ENCODE data around the gene OAS2. TPM values are rescaled to one million over a fixed set of nuclear protein-coding genes. Genes with fewer than 3 reads are reported as not detected.
A peak's percentile ranks its signal among the peaks of the same experiment; 100 is the strongest.

The OAS2 gene
- total and polyA plus RNA-seq, 5 donors from 2014 or later = 58.2 to 82.2 (median 77.9) TPM

DNA sequence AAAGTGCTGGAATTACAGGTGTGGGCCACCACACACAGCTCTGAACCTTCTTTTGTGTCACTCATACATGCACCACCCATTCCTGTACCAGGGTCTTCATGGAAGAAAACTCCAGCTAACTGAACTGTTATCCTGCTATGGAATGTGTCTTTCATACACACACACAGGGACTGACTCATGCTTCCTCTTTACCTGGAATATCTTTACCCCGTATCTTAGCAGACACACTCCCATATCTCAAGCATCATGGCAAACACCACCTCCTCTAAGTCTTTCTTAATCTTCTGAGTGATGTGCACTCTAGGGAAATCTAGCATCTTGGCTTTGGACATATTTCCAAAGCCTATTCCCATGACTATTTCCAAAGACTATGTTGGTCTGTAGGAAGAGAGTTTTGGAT lies 43.2 kb downstream of the OAS2 start:
- Mint-ChIP-seq H3K9me3 (no peaks in the 10 kb centered on the region), H3K4me1 (no peaks in the 10 kb centered on the region), H3K27ac (no peak overlapping the region), H3K27me3 (no peaks in the 10 kb centered on the region), H3K4me3 (no peak overlapping the region), H3K36me3 (peaks cover 3% of the 10 kb centered on the region)
- ATAC-seq (ENCODE audit: low read depth in 2 of 2) = no peak
- H3K9me3 ChIP-seq (ENCODE audit: control insufficient read depth in 2 of 2, low read length in 2 of 2) = no peaks in the 10 kb centered on the region
- no peak for DNase-seq
- no peaks in the 10 kb centered on the region for H3K27me3 ChIP-seq (ENCODE audit: control insufficient read depth, insufficient read depth, low read length)
- no peaks in the 10 kb centered on the region for H3K36me3 ChIP-seq (ENCODE audit: control insufficient read depth, insufficient read depth, low read length)
- no peak overlapping the region for H3K27ac ChIP-seq (ENCODE audit: insufficient read depth, low read length, poor library complexity, severe bottlenecking)
- H3K4me1 ChIP-seq (ENCODE audit: control insufficient read depth, insufficient read depth, low read length, poor library complexity, severe bottlenecking) = no peaks in the 10 kb centered on the region
- H3K4me3 ChIP-seq (ENCODE audit: low read depth, low read length) = no peak overlapping the region

DNA sequence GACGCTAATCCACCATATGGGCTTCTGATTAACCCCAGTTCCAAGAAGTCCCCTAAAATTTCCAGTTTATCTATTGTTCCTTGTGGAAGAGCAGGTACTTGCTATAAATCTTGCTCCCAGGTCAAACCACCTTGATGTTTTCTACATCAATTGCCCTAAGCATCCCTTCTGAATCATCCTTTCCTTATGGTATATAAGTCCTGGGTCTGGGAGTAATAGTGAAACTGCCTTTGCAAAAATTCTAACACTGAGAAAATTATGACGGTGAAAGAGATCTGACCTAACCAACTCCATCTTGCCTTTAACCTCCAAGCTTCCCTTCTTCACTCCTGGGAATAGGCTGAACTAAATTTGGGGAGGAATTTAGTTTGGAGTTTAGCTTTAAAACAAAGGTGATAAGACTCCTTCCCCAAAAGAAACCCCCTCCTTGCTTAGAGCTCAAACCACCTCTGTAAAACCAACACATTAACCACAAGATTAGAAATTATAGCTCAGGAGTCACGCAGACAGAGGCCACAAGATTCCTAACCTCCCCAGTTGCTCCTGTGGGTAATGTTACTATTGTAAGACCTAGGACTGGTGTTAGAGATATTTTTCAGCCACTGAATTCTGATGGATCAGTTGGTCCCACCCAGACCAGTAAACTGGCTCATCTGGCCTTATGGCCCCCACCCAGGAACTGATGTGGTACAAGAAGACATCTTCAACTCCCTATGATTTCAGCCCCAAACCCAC lies 44.4 kb downstream of the OAS2 start:
- Histone ChIP-seq H3K36me3 (ENCODE audit: control insufficient read depth, insufficient read depth, low read length) (no peaks in the 10 kb centered on the region), H3K27ac (ENCODE audit: insufficient read depth, low read length, poor library complexity, severe bottlenecking) (no peak overlapping the region), H3K4me1 (ENCODE audit: control insufficient read depth, insufficient read depth, low read length, poor library complexity, severe bottlenecking) (no peaks in the 10 kb centered on the region), H3K9me3 (ENCODE audit: control insufficient read depth in 2 of 2, low read length in 2 of 2) (no peaks in the 10 kb centered on the region), H3K4me3 (ENCODE audit: low read depth, low read length) (no peak overlapping the region), H3K27me3 (ENCODE audit: control insufficient read depth, insufficient read depth, low read length) (no peaks in the 10 kb centered on the region)
- Mint-ChIP-seq H3K4me3 (no peak overlapping the region), H3K27me3 (no peaks in the 10 kb centered on the region), H3K4me1 (no peaks in the 10 kb centered on the region), H3K36me3 (no peaks in the 10 kb centered on the region), H3K27ac (no peak overlapping the region), H3K9me3 (no peaks in the 10 kb centered on the region)
- DNase-seq (no peak), ATAC-seq (ENCODE audit: low read depth in 2 of 2) (no peak)

DNA sequence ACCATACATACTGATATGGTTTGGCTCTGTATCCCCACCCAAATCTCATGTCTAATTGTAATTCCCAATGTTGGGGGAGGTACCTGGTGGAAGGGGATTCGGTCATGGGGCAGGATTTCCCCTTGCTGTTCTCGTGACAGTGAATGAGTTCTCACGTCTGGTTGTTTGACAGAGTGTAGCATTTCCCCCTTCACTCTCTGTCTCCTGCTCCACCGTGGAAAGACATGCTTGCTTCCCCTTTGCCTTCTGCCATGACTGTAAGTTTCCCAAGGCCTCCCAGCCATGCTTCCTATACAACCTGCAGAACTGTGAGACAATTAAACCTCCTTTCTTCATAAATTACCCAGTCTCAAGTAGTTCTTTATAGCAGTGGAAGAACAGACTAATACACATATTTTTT lies 49.4 kb downstream of the OAS2 start:
- no peaks in the 10 kb centered on the region for H3K27me3 Mint-ChIP-seq
- no peak overlapping the region for H3K4me3 Mint-ChIP-seq
- no peaks in the 10 kb centered on the region for H3K4me1 ChIP-seq (ENCODE audit: control insufficient read depth, insufficient read depth, low read length, poor library complexity, severe bottlenecking)
- no peaks in the 10 kb centered on the region for H3K9me3 Mint-ChIP-seq
- H3K9me3 ChIP-seq (ENCODE audit: control insufficient read depth in 2 of 2, low read length in 2 of 2) = no peaks in the 10 kb centered on the region
- no peaks in the 10 kb centered on the region for H3K27me3 ChIP-seq (ENCODE audit: control insufficient read depth, insufficient read depth, low read length)
- H3K36me3 Mint-ChIP-seq = no peaks in the 10 kb centered on the region
- H3K27ac Mint-ChIP-seq = no peak overlapping the region
- H3K4me1 Mint-ChIP-seq = peaks cover 0 to 4% (median 2%) of the 10 kb centered on the region in 4 donors
- no peak overlapping the region for H3K4me3 ChIP-seq (ENCODE audit: low read depth, low read length)
- ATAC-seq (ENCODE audit: low read depth in 2 of 2) = no peak
- no peak for DNase-seq
- no peak overlapping the region for H3K27ac ChIP-seq (ENCODE audit: insufficient read depth, low read length, poor library complexity, severe bottlenecking)
- H3K36me3 ChIP-seq (ENCODE audit: control insufficient read depth, insufficient read depth, low read length) = no peaks in the 10 kb centered on the region

DNA sequence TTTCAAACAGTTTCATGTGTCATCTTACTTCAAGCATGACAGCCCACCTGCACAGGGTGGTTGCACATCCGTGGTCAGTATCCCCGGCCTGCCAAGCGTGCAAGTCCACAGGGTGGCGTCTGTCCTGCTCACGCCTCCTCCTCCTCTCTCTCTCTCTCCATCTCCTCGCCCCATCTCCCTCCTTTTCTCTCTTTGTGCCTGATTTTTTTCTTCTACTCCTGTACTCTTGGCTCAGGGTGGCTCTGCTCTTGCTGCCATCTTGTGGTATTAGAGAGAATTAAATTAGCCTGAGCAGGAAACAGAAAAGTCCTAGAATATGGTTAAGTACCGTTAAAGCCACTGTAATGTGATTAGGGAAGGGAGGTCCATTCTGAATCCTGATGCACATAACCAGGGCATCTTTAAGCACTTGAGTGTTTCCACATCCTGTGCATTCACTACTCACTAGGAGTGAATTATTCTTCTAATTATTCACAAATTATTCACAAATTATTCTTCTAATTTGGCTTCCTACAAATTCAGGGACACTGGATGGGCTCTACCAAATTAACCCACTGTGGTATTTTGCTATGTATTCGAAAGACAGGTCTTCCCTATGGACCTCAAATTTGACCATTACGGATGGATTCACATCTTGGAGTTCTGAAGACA lies 52.7 kb downstream of the OAS2 start:
- Mint-ChIP-seq H3K36me3 (no peaks in the 10 kb centered on the region), H3K27ac (peak overlapping the region in 1 of 3 donors; percentile 42), H3K4me3 (no peak overlapping the region), H3K4me1 (peaks cover 0 to 4% (median 2%) of the 10 kb centered on the region in 4 donors), H3K27me3 (peaks cover 5% of the 10 kb centered on the region), H3K9me3 (no peaks in the 10 kb centered on the region)
- Histone ChIP-seq H3K27me3 (ENCODE audit: control insufficient read depth, insufficient read depth, low read length) (no peaks in the 10 kb centered on the region), H3K4me3 (ENCODE audit: low read depth, low read length) (no peak overlapping the region), H3K36me3 (ENCODE audit: control insufficient read depth, insufficient read depth, low read length) (no peaks in the 10 kb centered on the region), H3K4me1 (ENCODE audit: control insufficient read depth, insufficient read depth, low read length, poor library complexity, severe bottlenecking) (no peaks in the 10 kb centered on the region), H3K27ac (ENCODE audit: insufficient read depth, low read length, poor library complexity, severe bottlenecking) (no peak overlapping the region), H3K9me3 (ENCODE audit: control insufficient read depth in 2 of 2, low read length in 2 of 2) (no peaks in the 10 kb centered on the region)
- ATAC-seq (ENCODE audit: low read depth in 2 of 2) (peak in 1 of 2 donors; percentile 44), DNase-seq (peak in 2 of 3 donors; percentile 36 to 50)

DNA sequence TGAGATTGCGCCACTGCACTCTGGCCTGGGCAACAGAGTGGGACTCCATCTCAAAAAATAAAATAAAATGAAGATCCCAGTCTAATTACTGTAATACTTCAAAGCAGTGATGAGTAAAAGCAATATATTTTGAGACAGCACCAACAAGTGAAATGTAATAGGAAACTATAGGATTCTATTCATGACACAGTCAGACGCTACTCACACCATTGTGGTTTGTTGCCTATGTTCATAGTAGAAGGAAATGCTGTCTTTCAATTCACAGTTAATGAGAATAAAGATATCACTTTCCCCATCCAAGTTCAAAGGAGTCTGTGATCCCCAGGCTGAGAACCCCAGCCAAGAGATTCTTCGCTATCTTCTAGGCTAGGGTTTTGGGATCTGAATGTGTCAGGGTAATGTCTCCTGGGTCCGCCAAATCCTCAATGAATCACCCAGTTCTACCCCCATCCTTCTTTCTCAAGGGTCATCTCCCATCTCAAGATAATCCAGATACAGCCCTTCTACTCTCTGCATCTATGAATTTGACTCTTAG lies 61.7 kb downstream of the OAS2 start:
- no peak overlapping the region for H3K27ac Mint-ChIP-seq
- no peak overlapping the region for H3K27ac ChIP-seq (ENCODE audit: insufficient read depth, low read length, poor library complexity, severe bottlenecking)
- H3K4me3 Mint-ChIP-seq = no peak overlapping the region
- DNase-seq (no peak), ATAC-seq (ENCODE audit: low read depth in 2 of 2) (no peak)
- no peaks in the 10 kb centered on the region for H3K36me3 Mint-ChIP-seq
- no peaks in the 10 kb centered on the region for H3K9me3 Mint-ChIP-seq
- no peak overlapping the region for H3K4me3 ChIP-seq (ENCODE audit: low read depth, low read length)
- peaks cover 11% of the 10 kb centered on the region for H3K27me3 Mint-ChIP-seq
- H3K36me3 ChIP-seq (ENCODE audit: control insufficient read depth, insufficient read depth, low read length) = no peaks in the 10 kb centered on the region
- H3K9me3 ChIP-seq (ENCODE audit: control insufficient read depth in 2 of 2, low read length in 2 of 2) = no peaks in the 10 kb centered on the region
- H3K27me3 ChIP-seq (ENCODE audit: control insufficient read depth, insufficient read depth, low read length) = no peaks in the 10 kb centered on the region
- no peaks in the 10 kb centered on the region for H3K4me1 Mint-ChIP-seq
- no peaks in the 10 kb centered on the region for H3K4me1 ChIP-seq (ENCODE audit: control insufficient read depth, insufficient read depth, low read length, poor library complexity, severe bottlenecking)

- peaks cover 11% of the 10 kb centered on the region for H3K27me3 Mint-ChIP-seq
- H3K27me3 ChIP-seq (ENCODE audit: control insufficient read depth, insufficient read depth, low read length) = no peaks in the 10 kb centered on the region
- H3K4me1 ChIP-seq (ENCODE audit: control insufficient read depth, insufficient read depth, low read length, poor library complexity, severe bottlenecking) = no peaks in the 10 kb centered on the region
- no peaks in the 10 kb centered on the region for H3K36me3 ChIP-seq (ENCODE audit: control insufficient read depth, insufficient read depth, low read length)
- H3K9me3 Mint-ChIP-seq = no peaks in the 10 kb centered on the region
- H3K4me3 ChIP-seq (ENCODE audit: low read depth, low read length) = no peak overlapping the region
- DNase-seq (no peak), ATAC-seq (ENCODE audit: low read depth in 2 of 2) (peak in 1 of 2 donors; percentile 34)
- H3K36me3 Mint-ChIP-seq = no peaks in the 10 kb centered on the region
- H3K27ac Mint-ChIP-seq = no peak overlapping the region
- H3K4me3 Mint-ChIP-seq = no peak overlapping the region
- H3K9me3 ChIP-seq (ENCODE audit: control insufficient read depth in 2 of 2, low read length in 2 of 2) = no peaks in the 10 kb centered on the region
- no peak overlapping the region for H3K27ac ChIP-seq (ENCODE audit: insufficient read depth, low read length, poor library complexity, severe bottlenecking)
- no peaks in the 10 kb centered on the region for H3K4me1 Mint-ChIP-seq
These were observed 62.4 kb downstream of the OAS2 start for GRCh38 chr12:113040722-113041171.

GRCh38 chr12:113041560-113041959 lies 63.2 kb downstream of the OAS2 start:
- ATAC-seq (ENCODE audit: low read depth in 2 of 2) (no peak), DNase-seq (no peak)
- Mint-ChIP-seq H3K4me1 (no peaks in the 10 kb centered on the region), H3K27me3 (peaks cover 11% of the 10 kb centered on the region), H3K27ac (no peak overlapping the region), H3K36me3 (no peaks in the 10 kb centered on the region), H3K9me3 (no peaks in the 10 kb centered on the region), H3K4me3 (no peak overlapping the region)
- no peaks in the 10 kb centered on the region for H3K4me1 ChIP-seq (ENCODE audit: control insufficient read depth, insufficient read depth, low read length, poor library complexity, severe bottlenecking)
- H3K4me3 ChIP-seq (ENCODE audit: low read depth, low read length) = no peak overlapping the region
- H3K36me3 ChIP-seq (ENCODE audit: control insufficient read depth, insufficient read depth, low read length) = no peaks in the 10 kb centered on the region
- H3K9me3 ChIP-seq (ENCODE audit: control insufficient read depth in 2 of 2, low read length in 2 of 2) = no peaks in the 10 kb centered on the region
- peaks cover 2% of the 10 kb centered on the region for H3K27me3 ChIP-seq (ENCODE audit: control insufficient read depth, insufficient read depth, low read length)
- H3K27ac ChIP-seq (ENCODE audit: insufficient read depth, low read length, poor library complexity, severe bottlenecking) = no peak overlapping the region
